ENCODE results near the gene RASGEF1C.

RASGEF1C gene

GRCh38 chr5:180173875-180174586 lies 35.0 kb downstream of the RASGEF1C start:
- ChIA-PET POLR2A (ENCODE audit: low non-redundant PET) (no interaction called here), CTCF (interaction anchor here (0.6 kb wide), 1 partner anchor 19 kb away, joined by 3 read pairs; no protein-coding TSS in a partner anchor)
- no peak for TF ChIP-seq CTCF (conservative IDR thresholded peaks at IDR 0.05; ENCODE audit: low read depth)
- DNase-seq (ENCODE audit: low spot score), result no peak
- H3K27ac ChIP-seq, result no peak overlapping the region

- no peak overlapping the region for H3K27ac ChIP-seq
- ChIA-PET POLR2A (ENCODE audit: low non-redundant PET) (no interaction called here), CTCF (interaction anchor here (0.6 to 1.0 kb wide), 2 partner anchors 19 to 156 kb away, joined by 3 read pairs; no protein-coding TSS in a partner anchor)
- no peak for TF ChIP-seq CTCF (conservative IDR thresholded peaks at IDR 0.05; ENCODE audit: low read depth)
- DNase-seq (ENCODE audit: low spot score), result no peak
Measured at GRCh38 chr5:180173198-180173544, 35.8 kb downstream of the RASGEF1C start.

DNA sequence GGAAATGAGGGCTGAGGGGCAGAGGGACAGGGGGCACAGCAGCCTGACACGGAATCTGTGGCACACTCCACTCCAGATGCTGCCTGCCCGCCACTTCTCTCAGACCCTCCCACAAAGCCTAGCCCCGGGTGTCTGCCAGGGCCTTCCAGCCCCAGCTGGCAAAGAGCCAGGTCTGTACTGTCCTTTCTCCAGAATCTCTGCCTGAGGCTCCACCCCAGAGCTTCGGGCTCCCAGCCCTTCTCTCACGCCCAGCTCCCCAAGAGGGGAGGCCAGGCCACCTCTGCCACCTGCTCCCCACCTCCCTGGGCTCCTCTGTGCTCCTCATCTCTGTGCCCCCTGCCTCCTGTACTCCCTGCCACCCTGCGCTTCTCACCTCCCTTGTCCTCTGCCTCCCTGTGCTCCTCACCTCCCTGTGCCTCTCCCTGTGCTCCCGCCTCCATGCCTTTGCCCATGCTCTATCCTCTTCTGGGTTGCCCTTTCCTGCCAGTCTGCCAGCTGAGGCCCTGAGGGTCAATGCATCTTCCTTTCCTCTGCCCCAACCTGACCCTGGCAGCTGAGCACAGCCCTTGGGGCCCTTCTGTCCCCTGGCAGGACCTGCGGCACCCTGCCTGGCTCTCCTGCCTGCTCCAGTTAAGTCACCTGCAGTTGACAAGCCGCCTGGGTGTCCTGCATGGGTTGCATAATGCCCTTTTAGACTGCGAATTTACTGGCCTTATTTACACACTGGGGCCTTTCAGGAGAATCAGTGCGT lies 36.4 kb downstream of the RASGEF1C start:
- ChIA-PET POLR2A (ENCODE audit: low non-redundant PET) (no interaction called here), CTCF (interaction anchor here (1.0 kb wide), 1 partner anchor 156 kb away, joined by 3 read pairs; no protein-coding TSS in a partner anchor)
- H3K27ac ChIP-seq, result no peak overlapping the region

DNA sequence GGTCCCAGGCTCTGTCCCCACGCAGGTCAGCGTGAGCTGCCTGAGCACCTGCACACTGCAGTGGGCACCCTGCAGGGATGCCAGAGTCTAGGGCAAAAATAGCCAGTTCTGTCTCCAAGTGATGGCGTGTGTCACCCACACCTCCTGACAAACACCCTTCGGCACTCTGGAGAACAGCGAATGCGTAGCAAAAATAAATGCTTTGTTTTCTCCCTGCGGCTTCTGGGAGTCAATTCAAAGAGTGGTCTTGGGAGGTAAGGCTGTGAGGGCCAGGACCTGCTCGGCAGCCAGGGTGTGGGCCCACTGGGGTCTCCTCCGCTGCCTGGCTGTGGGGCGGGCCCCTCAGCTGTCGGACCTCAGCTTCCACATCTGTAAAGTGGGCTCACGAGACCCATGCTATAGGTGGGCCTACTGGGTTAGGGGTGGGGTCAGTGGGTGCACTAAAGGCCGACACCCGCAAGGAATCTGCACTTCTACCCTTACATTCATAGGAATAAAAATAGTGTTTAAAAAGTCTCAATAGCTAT lies 37.4 kb downstream of the RASGEF1C start:
- DNase-seq (ENCODE audit: low spot score), result no peak
- ChIA-PET CTCF (no interaction called here), POLR2A (ENCODE audit: low non-redundant PET) (no interaction called here)
- no peak overlapping the region for H3K27ac ChIP-seq
- no peak for TF ChIP-seq CTCF (conservative IDR thresholded peaks at IDR 0.05; ENCODE audit: low read depth)

More for the DNA sequence above, 36.4 kb downstream of the RASGEF1C start:
- TF ChIP-seq CTCF (conservative IDR thresholded peaks at IDR 0.05; ENCODE audit: low read depth), result no peak
- DNase-seq (ENCODE audit: low spot score), result no peak

GRCh38 chr5:180170810-180171567 lies 38.0 kb downstream of the RASGEF1C start:
- H3K27ac ChIP-seq, result no peak overlapping the region
- POLR2A ChIA-PET (ENCODE audit: low non-redundant PET), result no interaction called here
- no peak for TF ChIP-seq CTCF (conservative IDR thresholded peaks at IDR 0.05; ENCODE audit: low read depth)
- CTCF ChIA-PET, result no interaction called here
- DNase-seq (ENCODE audit: low spot score), result no peak
